Measurements from ENCODE around the gene C2CD2.

DNA sequence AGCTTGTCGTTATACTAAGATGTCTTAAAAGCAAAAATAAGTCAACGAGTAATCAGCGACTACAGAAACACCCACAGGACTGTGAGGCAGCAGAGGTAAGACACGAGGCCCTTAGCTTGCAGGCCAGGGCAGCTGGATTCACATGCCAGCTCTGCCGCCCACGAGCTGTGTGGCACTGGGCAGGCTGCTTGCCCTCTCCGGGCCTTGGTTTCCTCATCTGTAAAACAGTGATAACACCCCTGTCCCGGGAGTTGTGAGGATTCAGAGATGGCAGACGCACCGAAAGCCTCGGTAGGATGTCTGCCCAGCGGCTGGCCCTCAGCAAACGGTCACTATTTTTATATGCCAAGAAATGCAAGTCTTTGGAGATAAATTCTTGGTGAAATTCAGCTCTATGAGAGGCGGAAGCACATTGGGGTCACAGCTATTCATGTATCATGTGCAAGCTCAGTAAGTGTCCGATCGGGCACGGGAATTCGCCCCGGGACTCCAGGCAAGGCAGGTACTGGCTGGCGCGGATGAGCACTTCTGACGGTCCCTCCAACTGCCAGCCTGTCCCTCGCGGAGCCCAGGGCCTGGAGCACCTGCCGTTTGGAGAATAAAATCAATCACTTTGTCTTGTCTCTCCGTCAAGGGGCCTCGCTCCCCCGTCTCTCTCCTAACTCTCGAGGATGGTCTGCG lies 1.1 kb downstream of the C2CD2 start:
- TF ChIP-seq, protein P1, sequence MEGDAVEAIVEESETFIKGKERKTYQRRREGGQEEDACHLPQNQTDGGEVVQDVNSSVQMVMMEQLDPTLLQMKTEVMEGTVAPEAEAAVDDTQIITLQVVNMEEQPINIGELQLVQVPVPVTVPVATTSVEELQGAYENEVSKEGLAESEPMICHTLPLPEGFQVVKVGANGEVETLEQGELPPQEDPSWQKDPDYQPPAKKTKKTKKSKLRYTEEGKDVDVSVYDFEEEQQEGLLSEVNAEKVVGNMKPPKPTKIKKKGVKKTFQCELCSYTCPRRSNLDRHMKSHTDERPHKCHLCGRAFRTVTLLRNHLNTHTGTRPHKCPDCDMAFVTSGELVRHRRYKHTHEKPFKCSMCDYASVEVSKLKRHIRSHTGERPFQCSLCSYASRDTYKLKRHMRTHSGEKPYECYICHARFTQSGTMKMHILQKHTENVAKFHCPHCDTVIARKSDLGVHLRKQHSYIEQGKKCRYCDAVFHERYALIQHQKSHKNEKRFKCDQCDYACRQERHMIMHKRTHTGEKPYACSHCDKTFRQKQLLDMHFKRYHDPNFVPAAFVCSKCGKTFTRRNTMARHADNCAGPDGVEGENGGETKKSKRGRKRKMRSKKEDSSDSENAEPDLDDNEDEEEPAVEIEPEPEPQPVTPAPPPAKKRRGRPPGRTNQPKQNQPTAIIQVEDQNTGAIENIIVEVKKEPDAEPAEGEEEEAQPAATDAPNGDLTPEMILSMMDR (conservative IDR thresholded peaks at IDR 0.05 in 1 of 2, IDR thresholded peaks at IDR 0.05 in 1 of 2; ENCODE audit: low read depth in 1 of 2, low read length in 2 of 2): no peak
- no peak for TF ChIP-seq EZH2 (IDR thresholded peaks at IDR 0.05; ENCODE audit: low read length, missing control alignments)
